Glomerular endothelial cell (primary cell): Measurements from ENCODE around the gene TMEM235. TPM values are rescaled to one million over a fixed set of nuclear protein-coding genes. Genes with fewer than 3 reads are reported as not detected.

ENCODE experiments used
- DNase-seq: peaks from one replicate; pipeline ENCODE4 v3.0.0-alpha.2; 2011; ENCODE audit warnings: low read depth, low spot score; ENCODE audit errors: extremely low read depth
- total RNA-seq: library from RNA; depleted of rRNA; stranded (reverse); fragments of >200 nt; gene quantifications from 2 replicates; pipeline ENCODE4 v1.2.3, GENCODE V29; 2015

TMEM235 gene
- total RNA-seq, 1 donor from 2014 or later: not detected

GRCh38 chr17:78236362-78237127 is 5.1 kb downstream of the TMEM235 start:
- no peak for DNase-seq

- DNase-seq: no peak
Measured at GRCh38 chr17:78237401-78238012, 6.1 kb downstream of the TMEM235 start.

- no peak for DNase-seq
Measured at GRCh38 chr17:78238823-78239488, 7.5 kb downstream of the TMEM235 start.

GRCh38 chr17:78239489-78239931 is 8.1 kb downstream of the TMEM235 start:
- DNase-seq: no peak

- no peak for DNase-seq
Measured at GRCh38 chr17:78240012-78240655, 8.7 kb downstream of the TMEM235 start.

- DNase-seq: no peak
Measured at GRCh38 chr17:78240839-78241238, 9.4 kb downstream of the TMEM235 start.

GRCh38 chr17:78241277-78242023 is 10.0 kb downstream of the TMEM235 start:
- DNase-seq: no peak

- no peak for DNase-seq
Measured at GRCh38 chr17:78242024-78242742, 10.8 kb downstream of the TMEM235 start.

- no peak for DNase-seq
Measured at GRCh38 chr17:78247304-78247703, 15.9 kb downstream of the TMEM235 start.

GRCh38 chr17:78248051-78248914 is 16.9 kb downstream of the TMEM235 start:
- DNase-seq: no peak

GRCh38 chr17:78249074-78249817 is 17.8 kb downstream of the TMEM235 start:
- no peak for DNase-seq

GRCh38 chr17:78249818-78250806 is 18.7 kb downstream of the TMEM235 start:
- DNase-seq: no peak

- no peak for DNase-seq
Measured at GRCh38 chr17:78250891-78251772, 19.7 kb downstream of the TMEM235 start.

GRCh38 chr17:78251773-78252103 is 20.3 kb downstream of the TMEM235 start:
- DNase-seq: no peak

- no peak for DNase-seq
Measured at GRCh38 chr17:78252111-78252634, 20.7 kb downstream of the TMEM235 start.
